Stimulated activated CD4-positive, alpha-beta T cell treated with anti-CD3 and anti-CD28 coated beads, Interleukin-15, amount 100 ng/mL, for 1 hour (primary cell): Measurements from ENCODE around the gene ZRSR2.
A peak's percentile ranks its signal among the peaks of the same experiment; 100 is the strongest.

Experiments
- DNase-seq, 2 donors: peaks; one replicate each; pipeline ENCODE4 v3.0.0-alpha.2; 2020; ENCODE audit warnings: low read depth in 1 of 2, low spot score in 1 of 2

The ZRSR2 gene

GRCh38 chrX:15849555-15849954, 59.3 kb downstream of the ZRSR2 start:
- DNase-seq, result no peak

GRCh38 chrX:15853586-15854079, 63.3 kb downstream of the ZRSR2 start:
- DNase-seq, result no peak

GRCh38 chrX:15854080-15854655, 63.9 kb downstream of the ZRSR2 start:
- peak; percentile 6 to 10 for DNase-seq

- DNase-seq, result peak; percentile 83 to 87
These were observed 64.7 kb downstream of the ZRSR2 start, which contains the start of gene AP1S2 for GRCh38 chrX:15854712-15855567. Gene AP1S2 (minus strand): TSS chrX:15854813. CDS start chrX:15852524, 2,289 bp downstream.

- no peak for DNase-seq
These were observed 65.4 kb downstream of the ZRSR2 start for GRCh38 chrX:15855568-15856221.

GRCh38 chrX:15856222-15856587, 65.9 kb downstream of the ZRSR2 start:
- DNase-seq, result no peak

GRCh38 chrX:15856636-15857035, 66.4 kb downstream of the ZRSR2 start:
- no peak for DNase-seq

- no peak for DNase-seq
These were observed 67.8 kb downstream of the ZRSR2 start for GRCh38 chrX:15858051-15858450.

- no peak for DNase-seq
These were observed 70.6 kb downstream of the ZRSR2 start for GRCh38 chrX:15860921-15861320.

- DNase-seq, result no peak
These were observed 73.7 kb downstream of the ZRSR2 start for GRCh38 chrX:15864023-15864422.

- DNase-seq, result no peak
These were observed 74.3 kb downstream of the ZRSR2 start for GRCh38 chrX:15864629-15865028.

- DNase-seq, result no peak
These were observed 75.9 kb downstream of the ZRSR2 start for GRCh38 chrX:15866147-15866546.

- DNase-seq, result no peak
These were observed 79.4 kb downstream of the ZRSR2 start for GRCh38 chrX:15869695-15870094.

GRCh38 chrX:15870310-15870709, 80.0 kb downstream of the ZRSR2 start:
- no peak for DNase-seq
